GM12878 (cell line): ENCODE data around the gene ADIPOQ. TPM values are rescaled to one million over a fixed set of nuclear protein-coding genes. Genes with fewer than 3 reads are reported as not detected.
"Not testable (repeated sequence)": the region's sequence is repeated elsewhere in the genome, so short reads cannot be mapped to it uniquely, and the experiment has no call there.

ENCODE experiments used
- ATAC-seq: fragments of 200-7000 bp; cut with Tn5 transposase; 3 replicates; pipeline ENCODE4 v1.9.1; 2020; ENCODE audit warnings: mild to moderate bottlenecking, moderate library complexity
- BruUV-seq: library from RNA; stranded (reverse); fragments of 400-500 nt; replicated peaks from 2 replicates; lab custom pipeline; 2021; lab: Mats Ljungman, UMichigan
- CTCF ChIA-PET: fragments of 300-600 bp; sonication (Branson Sonifier 250); formaldehyde crosslinking; extraction: SDS; loops from one replicate; lab custom pipeline; 2021; ENCODE audit warnings: inconsistent platforms; lab: Yijun Ruan, JAX
- POLR2A ChIA-PET: fragments of 350-600 bp; formaldehyde crosslinking; extraction: SDS; loops from one replicate; lab custom pipeline; 2021; ENCODE audit warnings: inconsistent platforms; lab: Charles Lee
- RAD21 ChIA-PET: fragments of 300-600 bp; sonication (Branson Sonifier 250); formaldehyde crosslinking; loops from one replicate; lab custom pipeline; 2023; ENCODE audit warnings: antibody characterized with exemption; ENCODE audit not compliant: unreplicated experiment; lab: Charles Lee
- SMC1A ChIA-PET: fragments of 300-600 bp; sonication (Branson Sonifier 250); formaldehyde crosslinking; loops from one replicate; lab custom pipeline; 2023; ENCODE audit not compliant: unreplicated experiment, uncharacterized antibody; lab: Charles Lee
- DNase-seq: peaks from one replicate; pipeline ENCODE4 v3.0.0-alpha.2; 2011; ENCODE audit warnings: low read depth, low spot score
- FAIRE-seq: peaks from 3 replicates; lab custom pipeline; 2011; peaks lifted over from hg19 to GRCh38; lab: Jason Lieb, UNC
- H2AFZ ChIP-seq: 2 replicates; pipeline ENCODE4 v1.6.0; 2011; ENCODE audit warnings: low read depth, low read length, control low read depth; ENCODE audit not compliant: control insufficient read depth
- H3K27ac ChIP-seq: 2 replicates; pipeline ENCODE4 v1.5.1; 2011; ENCODE audit warnings: control low read depth; ENCODE audit not compliant: control insufficient read depth, insufficient read depth
- H3K27me3 ChIP-seq, 2 experiments: replicated peaks in 1 of 2; 2 replicates each; pipeline versions ENCODE4 v1.6.0 to v1.6.1; 2011; ENCODE audit warnings: low read length in 1 of 2; ENCODE audit not compliant: control insufficient read depth in 2 of 2, insufficient read depth in 2 of 2
- H3K36me3 ChIP-seq, 2 experiments: 2 replicates each; pipeline ENCODE4 v1.5.1; 2011; ENCODE audit warnings: low read length in 1 of 2; ENCODE audit not compliant: control insufficient read depth in 2 of 2, insufficient read depth in 2 of 2
- H3K4me1 ChIP-seq: 2 replicates; pipeline ENCODE4 v1.6.1; 2011; ENCODE audit warnings: mild to moderate bottlenecking, low read length, moderate library complexity, mixed read lengths; ENCODE audit not compliant: control insufficient read depth, insufficient read depth
- H3K4me2 ChIP-seq: 2 replicates; pipeline ENCODE4 v1.6.0; 2011; ENCODE audit warnings: control low read depth; ENCODE audit not compliant: control insufficient read depth, insufficient read depth
- H3K4me3 ChIP-seq: fragments of 200-600 bp; sonication (generic); 2 replicates; pipeline ENCODE4 v1.5.1; 2016
- H3K79me2 ChIP-seq: 2 replicates; pipeline ENCODE4 v1.6.0; 2011; ENCODE audit warnings: low read length; ENCODE audit not compliant: control insufficient read depth, insufficient read depth
- H3K9ac ChIP-seq: 2 replicates; pipeline ENCODE4 v1.8.0; 2011; ENCODE audit warnings: low read length, control low read depth, mixed read lengths; ENCODE audit not compliant: control insufficient read depth, insufficient read depth
- H3K9me3 ChIP-seq: replicated peaks from 3 replicates; pipeline ENCODE4 v1.5.1; 2011; ENCODE audit warnings: mild to moderate bottlenecking, low read length; ENCODE audit not compliant: control insufficient read depth, insufficient read depth
- H4K20me1 ChIP-seq: 2 replicates; pipeline ENCODE4 v1.6.0; 2011; ENCODE audit not compliant: control insufficient read depth, insufficient read depth
- CREM ChIP-seq: IDR thresholded peaks from 2 replicates; pipeline ENCODE4 v1.6.1; 2014; ENCODE audit warnings: antibody characterized with exemption, low read depth
- CTCF ChIP-seq, 3 experiments: IDR thresholded peaks in 2 of 3; conservative IDR thresholded peaks in 1 of 3; 2 replicates each; pipeline ENCODE4 v1.5.1; 2011; ENCODE audit warnings: low read depth in 3 of 3, low read length in 3 of 3, mild to moderate bottlenecking in 3 of 3, control low read depth in 2 of 3, moderate library complexity in 2 of 3, inconsistent platforms in 1 of 3, mixed read lengths in 1 of 3; ENCODE audit not compliant: control insufficient read depth in 2 of 3, insufficient read depth in 1 of 3; ENCODE audit errors: extremely low read depth in 1 of 3
- GATAD2B ChIP-seq: fragments of 450-650 bp; conservative IDR thresholded peaks from 2 replicates; pipeline ENCODE4 v1.6.1; 2017; ENCODE audit warnings: low read depth, mild to moderate bottlenecking, moderate library complexity
- HDAC2 ChIP-seq: fragments of 200-600 bp; sonication (generic); IDR thresholded peaks from 2 replicates; pipeline ENCODE4 v1.6.1; 2017
- MYC ChIP-seq: IDR thresholded peaks from 2 replicates; pipeline ENCODE4 v1.6.1; 2011; ENCODE audit warnings: mild to moderate bottlenecking, low read length, moderate library complexity, inconsistent platforms; ENCODE audit not compliant: insufficient read depth, insufficient replicate concordance, insufficient read length, severe bottlenecking
- RBBP5 ChIP-seq: fragments of 200-600 bp; sonication (generic); conservative IDR thresholded peaks from 2 replicates; pipeline ENCODE4 v1.6.1; 2016
- SKIL ChIP-seq: fragments of 450-650 bp; IDR thresholded peaks from 2 replicates; pipeline ENCODE4 v1.6.1; 2017; ENCODE audit warnings: mild to moderate bottlenecking, low read depth, inconsistent platforms; ENCODE audit not compliant: poor library complexity, severe bottlenecking
- ZNF24 ChIP-seq: fragments of 450-650 bp; IDR thresholded peaks from 2 replicates; pipeline ENCODE4 v1.6.1; 2017; ENCODE audit warnings: antibody characterized with exemption, mild to moderate bottlenecking
- WGBS: methylation state at CpG from one replicate; pipeline ENCODE4 v1.1.6; 2016; ENCODE audit warnings: low lambda C conversion rate; ENCODE audit not compliant: insufficient replicate concordance, insufficient coverage; ENCODE audit errors: missing lambda C conversion rate; 5-methylcytosine and 5-hydroxymethylcytosine counted together
- in situ Hi-C: fragments of 300-500 bp; cut with MboI; formaldehyde crosslinking; loops from 9 replicates; pipeline ENCODE4 v1.14.3; 2018; ENCODE audit warnings: mixed read lengths
- intact Hi-C: fragments of 100-400 bp; cut with micrococcal nuclease; formaldehyde crosslinking; loops from one replicate; pipeline ENCODE4 v1.14.2; 2022; ENCODE audit not compliant: unreplicated experiment
- polyA plus RNA-seq, 11 experiments: library from polyadenylated mRNA; depleted of rRNA in 4 of 11; unstranded in 6 of 11; stranded (reverse) in 5 of 11; fragments of >200 nt; fragmentation: Nextera tagmentation in 4 of 11; fragmentation: Illumina TruSeq in 1 of 11; extraction: Ambion mirVana in 4 of 11; extraction: Trizol in 1 of 11; gene quantifications; 1 replicate in 1 of 11; 2 replicates in 10 of 11; pipeline versions ENCODE4 v1.2.1 to v1.2.3, GENCODE V29; 2011 to 2016; ENCODE audit warnings: inconsistent platforms in 2 of 11, missing spikeins in 2 of 11, low read depth in 1 of 11
- total RNA-seq, 4 experiments: library from RNA; depleted of rRNA in 3 of 4; stranded (reverse); fragments of >200 nt in 3 of 4; fragmentation: Illumina TruSeq in 1 of 4; extraction: Trizol in 1 of 4; gene quantifications; 2 replicates each; pipeline versions ENCODE4 v1.2.1 to v1.2.3, GENCODE V29; 2013 to 2021
- TF ChIP-seq, protein P1 (sequence below): fragments of 450-650 bp; IDR thresholded peaks from 2 replicates; pipeline ENCODE4 v1.6.1; 2017; ENCODE audit warnings: mild to moderate bottlenecking, moderate library complexity
- TF ChIP-seq, protein P2 (sequence below): IDR thresholded peaks from 2 replicates; pipeline ENCODE4 v1.6.1; 2012; ENCODE audit warnings: low read length, inconsistent platforms

Gene ADIPOQ
- total and polyA plus RNA-seq, 10 of the 15 experiments (the other 5 are each of a cell fraction or from before 2014, with no cell fraction given) = not detected

DNA sequence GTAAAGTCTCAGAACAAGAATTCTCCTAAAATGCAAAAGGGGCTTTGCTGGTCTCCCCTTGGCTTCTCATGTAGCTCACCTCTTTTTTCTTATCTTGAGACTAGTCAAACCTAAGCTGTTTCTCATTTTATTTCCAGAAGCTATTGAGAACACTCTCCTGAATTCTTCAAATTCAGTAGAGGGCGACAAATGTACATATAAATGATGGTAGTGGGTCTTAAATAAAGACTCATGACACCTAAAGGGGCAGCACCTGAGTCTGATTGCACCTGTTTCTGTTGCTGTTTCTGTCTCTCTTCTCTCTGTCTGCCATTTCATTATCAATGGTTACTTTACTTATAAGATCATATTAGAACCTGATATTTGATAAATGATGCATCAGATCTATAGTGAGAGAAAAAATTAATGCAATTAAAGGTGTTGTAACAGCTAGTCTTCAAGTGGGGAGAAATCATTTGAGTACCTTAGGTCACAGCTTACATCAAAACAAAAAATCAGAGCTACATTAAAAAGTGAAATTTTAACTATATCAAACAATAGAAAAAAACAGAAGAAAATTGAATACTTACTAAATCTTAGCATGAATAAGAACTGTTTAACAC is 7.0 kb downstream of the ADIPOQ start (continued):
- TF ChIP-seq, protein P1, sequence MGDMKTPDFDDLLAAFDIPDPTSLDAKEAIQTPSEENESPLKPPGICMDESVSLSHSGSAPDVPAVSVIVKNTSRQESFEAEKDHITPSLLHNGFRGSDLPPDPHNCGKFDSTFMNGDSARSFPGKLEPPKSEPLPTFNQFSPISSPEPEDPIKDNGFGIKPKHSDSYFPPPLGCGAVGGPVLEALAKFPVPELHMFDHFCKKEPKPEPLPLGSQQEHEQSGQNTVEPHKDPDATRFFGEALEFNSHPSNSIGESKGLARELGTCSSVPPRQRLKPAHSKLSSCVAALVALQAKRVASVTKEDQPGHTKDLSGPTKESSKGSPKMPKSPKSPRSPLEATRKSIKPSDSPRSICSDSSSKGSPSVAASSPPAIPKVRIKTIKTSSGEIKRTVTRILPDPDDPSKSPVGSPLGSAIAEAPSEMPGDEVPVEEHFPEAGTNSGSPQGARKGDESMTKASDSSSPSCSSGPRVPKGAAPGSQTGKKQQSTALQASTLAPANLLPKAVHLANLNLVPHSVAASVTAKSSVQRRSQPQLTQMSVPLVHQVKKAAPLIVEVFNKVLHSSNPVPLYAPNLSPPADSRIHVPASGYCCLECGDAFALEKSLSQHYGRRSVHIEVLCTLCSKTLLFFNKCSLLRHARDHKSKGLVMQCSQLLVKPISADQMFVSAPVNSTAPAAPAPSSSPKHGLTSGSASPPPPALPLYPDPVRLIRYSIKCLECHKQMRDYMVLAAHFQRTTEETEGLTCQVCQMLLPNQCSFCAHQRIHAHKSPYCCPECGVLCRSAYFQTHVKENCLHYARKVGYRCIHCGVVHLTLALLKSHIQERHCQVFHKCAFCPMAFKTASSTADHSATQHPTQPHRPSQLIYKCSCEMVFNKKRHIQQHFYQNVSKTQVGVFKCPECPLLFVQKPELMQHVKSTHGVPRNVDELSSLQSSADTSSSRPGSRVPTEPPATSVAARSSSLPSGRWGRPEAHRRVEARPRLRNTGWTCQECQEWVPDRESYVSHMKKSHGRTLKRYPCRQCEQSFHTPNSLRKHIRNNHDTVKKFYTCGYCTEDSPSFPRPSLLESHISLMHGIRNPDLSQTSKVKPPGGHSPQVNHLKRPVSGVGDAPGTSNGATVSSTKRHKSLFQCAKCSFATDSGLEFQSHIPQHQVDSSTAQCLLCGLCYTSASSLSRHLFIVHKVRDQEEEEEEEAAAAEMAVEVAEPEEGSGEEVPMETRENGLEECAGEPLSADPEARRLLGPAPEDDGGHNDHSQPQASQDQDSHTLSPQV = no peak
- TF ChIP-seq CTCF (IDR thresholded peaks at IDR 0.05 in 2 of 3, conservative IDR thresholded peaks at IDR 0.05 in 1 of 3; ENCODE audit: control insufficient read depth in 2 of 3, extremely low read depth in 1 of 3, insufficient read depth in 1 of 3, low read depth in 3 of 3, low read length in 3 of 3) (peak; percentile 41 to 72 (median 56); a peak in 5 of 6 replicates), RBBP5 (no peak), SKIL (peak; percentile 27), CREM (no peak), GATAD2B (no peak), HDAC2 (no peak), MYC (no peak), ZNF24 (no peak)
- TF ChIP-seq, protein P2, sequence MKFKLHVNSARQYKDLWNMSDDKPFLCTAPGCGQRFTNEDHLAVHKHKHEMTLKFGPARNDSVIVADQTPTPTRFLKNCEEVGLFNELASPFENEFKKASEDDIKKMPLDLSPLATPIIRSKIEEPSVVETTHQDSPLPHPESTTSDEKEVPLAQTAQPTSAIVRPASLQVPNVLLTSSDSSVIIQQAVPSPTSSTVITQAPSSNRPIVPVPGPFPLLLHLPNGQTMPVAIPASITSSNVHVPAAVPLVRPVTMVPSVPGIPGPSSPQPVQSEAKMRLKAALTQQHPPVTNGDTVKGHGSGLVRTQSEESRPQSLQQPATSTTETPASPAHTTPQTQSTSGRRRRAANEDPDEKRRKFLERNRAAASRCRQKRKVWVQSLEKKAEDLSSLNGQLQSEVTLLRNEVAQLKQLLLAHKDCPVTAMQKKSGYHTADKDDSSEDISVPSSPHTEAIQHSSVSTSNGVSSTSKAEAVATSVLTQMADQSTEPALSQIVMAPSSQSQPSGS = no peak

DNA sequence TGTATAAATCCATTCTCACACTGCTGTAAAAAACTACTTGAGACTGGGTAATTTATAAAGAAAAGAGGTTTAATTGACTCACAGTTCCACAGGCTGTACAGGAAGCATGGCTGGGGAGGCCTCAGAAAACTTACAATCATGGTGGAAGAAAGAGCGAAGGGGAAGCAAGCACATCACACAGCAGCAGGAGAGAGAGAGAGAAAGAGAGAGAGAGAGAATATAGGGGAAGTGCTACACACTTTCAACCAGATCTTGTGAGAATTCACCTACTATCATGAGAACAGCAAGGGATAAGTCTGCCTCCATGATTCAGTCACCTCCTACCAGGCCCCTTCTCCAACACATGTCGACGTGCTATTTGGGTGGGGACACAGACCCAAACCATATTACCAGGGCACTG is 9.3 kb downstream of the ADIPOQ start:
- ChIA-PET RAD21 (interaction anchor here (2.0 kb wide), 1 partner anchor 313 kb away, joined by 7 read pairs; no protein-coding TSS in a partner anchor), SMC1A (interaction anchor here (0.8 to 3.4 kb wide), 5 partner anchors 130 to 316 kb away, joined by 3 to 44 read pairs (median 4); no protein-coding TSS in a partner anchor), CTCF (interaction anchor here (1.4 to 4.7 kb wide), 2 partner anchors 299 to 313 kb away, joined by 4 to 92 read pairs; no protein-coding TSS in a partner anchor)
- H3K36me3 ChIP-seq, BruUV-seq, H3K4me1 ChIP-seq, H3K9ac ChIP-seq, H2AFZ ChIP-seq, H3K27me3 ChIP-seq, FAIRE-seq, H3K79me2 ChIP-seq, intact Hi-C loops, H3K27ac ChIP-seq, DNase-seq, H3K4me2 ChIP-seq, H3K4me3 ChIP-seq, ATAC-seq, H3K9me3 ChIP-seq, POLR2A ChIA-PET, H4K20me1 ChIP-seq: not testable (repeated sequence)
- in situ Hi-C loops = loop anchor here (5.0 kb wide), 1 partner anchor 75 kb away; no protein-coding TSS in a partner anchor
- WGBS = 89% methylated on average over 3 of the region's 3 CpGs
